ENCODE data around the gene C9orf152. TPM values are rescaled to one million over a fixed set of nuclear protein-coding genes. Genes with fewer than 3 reads are reported as not detected.
A peak's percentile ranks its signal among the peaks of the same experiment; 100 is the strongest.

The C9orf152 gene
- total RNA-seq, 1 donor from 2014 or later = not detected

DNA sequence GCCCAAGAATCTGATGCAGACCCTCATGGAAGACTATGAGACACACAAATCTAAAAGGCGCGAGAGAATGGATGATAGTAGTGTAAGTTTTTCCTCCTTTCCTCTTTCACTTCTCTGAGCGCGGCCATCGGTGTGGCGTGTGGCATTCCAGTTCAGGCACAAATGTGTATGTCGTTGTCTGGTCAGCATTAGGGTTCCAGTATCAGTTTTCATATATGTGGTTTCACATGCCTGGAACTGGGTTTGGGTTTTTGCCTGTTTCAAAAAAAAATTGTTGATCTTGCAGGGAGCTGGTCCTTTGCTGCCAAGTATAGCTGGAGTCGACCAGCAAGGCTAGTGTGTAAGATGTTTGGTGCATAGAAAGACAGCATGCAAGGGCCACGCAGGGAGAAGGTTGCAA is 51.5 kb downstream of the C9orf152 start:
- no peak overlapping the region for H3K27ac Mint-ChIP-seq (ENCODE audit: unreplicated experiment)
- peaks cover 24% of the 10 kb centered on the region for H3K4me1 Mint-ChIP-seq (ENCODE audit: low read depth, unreplicated experiment)
- no peak for DNase-seq
- H3K27me3 Mint-ChIP-seq (ENCODE audit: unreplicated experiment) = no peaks in the 10 kb centered on the region
- TF ChIP-seq, protein P1, sequence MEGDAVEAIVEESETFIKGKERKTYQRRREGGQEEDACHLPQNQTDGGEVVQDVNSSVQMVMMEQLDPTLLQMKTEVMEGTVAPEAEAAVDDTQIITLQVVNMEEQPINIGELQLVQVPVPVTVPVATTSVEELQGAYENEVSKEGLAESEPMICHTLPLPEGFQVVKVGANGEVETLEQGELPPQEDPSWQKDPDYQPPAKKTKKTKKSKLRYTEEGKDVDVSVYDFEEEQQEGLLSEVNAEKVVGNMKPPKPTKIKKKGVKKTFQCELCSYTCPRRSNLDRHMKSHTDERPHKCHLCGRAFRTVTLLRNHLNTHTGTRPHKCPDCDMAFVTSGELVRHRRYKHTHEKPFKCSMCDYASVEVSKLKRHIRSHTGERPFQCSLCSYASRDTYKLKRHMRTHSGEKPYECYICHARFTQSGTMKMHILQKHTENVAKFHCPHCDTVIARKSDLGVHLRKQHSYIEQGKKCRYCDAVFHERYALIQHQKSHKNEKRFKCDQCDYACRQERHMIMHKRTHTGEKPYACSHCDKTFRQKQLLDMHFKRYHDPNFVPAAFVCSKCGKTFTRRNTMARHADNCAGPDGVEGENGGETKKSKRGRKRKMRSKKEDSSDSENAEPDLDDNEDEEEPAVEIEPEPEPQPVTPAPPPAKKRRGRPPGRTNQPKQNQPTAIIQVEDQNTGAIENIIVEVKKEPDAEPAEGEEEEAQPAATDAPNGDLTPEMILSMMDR (IDR thresholded peaks at IDR 0.05; ENCODE audit: partially characterized antibody, unreplicated experiment) = no peak
- H3K36me3 Mint-ChIP-seq (ENCODE audit: unreplicated experiment) = no peaks in the 10 kb centered on the region
- H3K9me3 Mint-ChIP-seq (ENCODE audit: unreplicated experiment) = peaks cover 4% of the 10 kb centered on the region
- no peak overlapping the region for H3K4me3 Mint-ChIP-seq (ENCODE audit: unreplicated experiment)

DNA sequence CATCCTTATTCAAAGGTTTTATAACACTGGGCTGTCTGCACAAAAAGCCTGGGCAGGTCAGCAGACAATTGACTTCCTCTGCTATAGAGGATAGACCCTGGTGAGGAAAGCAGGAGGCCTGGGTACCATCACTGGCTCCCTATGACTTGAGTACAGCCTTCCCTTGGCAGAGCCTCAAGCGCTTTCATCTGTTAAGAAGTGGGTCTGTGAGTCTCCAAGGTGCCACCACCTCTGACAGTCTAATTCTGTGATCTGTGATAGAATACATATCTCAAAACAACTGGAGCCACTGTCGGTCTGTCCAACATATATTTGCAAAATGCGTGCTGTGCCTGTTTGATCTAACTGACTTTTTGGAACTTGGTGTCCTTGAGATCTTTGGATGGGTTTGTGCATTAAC is 52.2 kb downstream of the C9orf152 start:
- peaks cover 25% of the 10 kb centered on the region for H3K4me1 Mint-ChIP-seq (ENCODE audit: low read depth, unreplicated experiment)
- no peaks in the 10 kb centered on the region for H3K36me3 Mint-ChIP-seq (ENCODE audit: unreplicated experiment)
- H3K4me3 Mint-ChIP-seq (ENCODE audit: unreplicated experiment) = no peak overlapping the region
- TF ChIP-seq, protein P1 (IDR thresholded peaks at IDR 0.05; ENCODE audit: partially characterized antibody, unreplicated experiment) = no peak
- no peak for DNase-seq
- H3K9me3 Mint-ChIP-seq (ENCODE audit: unreplicated experiment) = peaks cover 2% of the 10 kb centered on the region
- no peaks in the 10 kb centered on the region for H3K27me3 Mint-ChIP-seq (ENCODE audit: unreplicated experiment)
- no peak overlapping the region for H3K27ac Mint-ChIP-seq (ENCODE audit: unreplicated experiment)

DNA sequence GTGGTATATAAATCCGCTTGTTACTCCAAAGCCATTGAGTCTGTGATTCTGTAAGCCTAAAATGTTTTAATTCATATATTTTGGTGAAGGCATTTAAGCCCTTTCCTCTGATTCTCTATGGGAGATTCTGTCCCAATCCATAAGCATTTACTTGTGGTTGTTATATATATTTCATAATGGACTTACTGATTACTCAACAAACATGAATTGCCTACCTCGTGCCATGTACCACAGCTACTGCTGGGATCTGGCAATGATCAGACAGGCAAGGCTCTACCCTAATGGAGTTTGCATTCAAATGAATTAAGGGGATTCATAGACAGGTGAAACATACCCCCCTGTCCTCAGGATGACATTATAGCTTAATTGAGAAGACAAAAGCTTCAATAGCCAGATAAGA is 54.5 kb downstream of the C9orf152 start:
- Mint-ChIP-seq H3K4me1 (ENCODE audit: low read depth, unreplicated experiment) (peaks cover 36% of the 10 kb centered on the region), H3K36me3 (ENCODE audit: unreplicated experiment) (no peaks in the 10 kb centered on the region), H3K9me3 (ENCODE audit: unreplicated experiment) (peaks cover 6% of the 10 kb centered on the region), H3K27ac (ENCODE audit: unreplicated experiment) (no peak overlapping the region), H3K4me3 (ENCODE audit: unreplicated experiment) (no peak overlapping the region), H3K27me3 (ENCODE audit: unreplicated experiment) (peaks cover 6% of the 10 kb centered on the region)
- DNase-seq = no peak
- TF ChIP-seq, protein P1 (IDR thresholded peaks at IDR 0.05; ENCODE audit: partially characterized antibody, unreplicated experiment) = no peak

DNA sequence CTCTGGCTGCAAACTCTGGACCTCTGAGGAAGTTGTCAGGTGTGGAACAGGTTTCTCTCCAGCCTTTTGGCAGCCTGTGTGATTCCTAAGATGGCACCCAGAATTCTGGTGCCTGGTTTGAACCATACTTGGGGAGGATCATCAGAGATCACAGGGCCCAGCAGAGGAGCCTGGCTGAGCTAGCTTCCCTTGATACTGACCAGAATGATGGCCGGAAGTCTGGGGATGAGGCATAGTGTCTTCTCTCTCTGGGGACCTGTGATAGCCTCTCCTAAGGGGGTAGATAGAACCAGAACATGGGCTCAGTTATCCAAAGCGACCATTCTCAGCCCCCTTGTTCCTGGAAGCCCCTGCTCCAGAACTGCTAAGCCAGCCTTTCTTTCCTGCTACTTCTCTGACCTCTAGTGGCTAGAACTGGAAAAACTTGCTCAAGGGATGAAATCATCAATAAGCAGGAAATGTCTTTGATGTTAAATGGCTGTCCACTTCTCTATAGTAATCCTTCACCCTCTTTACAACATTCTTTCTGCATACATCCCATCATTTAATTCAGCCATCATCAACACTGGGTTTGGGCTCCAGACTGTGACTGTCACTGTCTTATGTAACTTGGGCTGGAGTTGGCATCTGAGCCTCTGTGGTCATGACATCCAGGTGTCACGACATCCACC is 55.1 kb downstream of the C9orf152 start:
- Mint-ChIP-seq H3K36me3 (ENCODE audit: unreplicated experiment) (no peaks in the 10 kb centered on the region), H3K9me3 (ENCODE audit: unreplicated experiment) (peaks cover 6% of the 10 kb centered on the region), H3K4me1 (ENCODE audit: low read depth, unreplicated experiment) (peaks cover 39% of the 10 kb centered on the region), H3K27ac (ENCODE audit: unreplicated experiment) (peak overlapping the region; percentile 53), H3K27me3 (ENCODE audit: unreplicated experiment) (peaks cover 6% of the 10 kb centered on the region), H3K4me3 (ENCODE audit: unreplicated experiment) (no peak overlapping the region)
- peak; percentile 33 for DNase-seq
- TF ChIP-seq, protein P1 (IDR thresholded peaks at IDR 0.05; ENCODE audit: partially characterized antibody, unreplicated experiment) = peak; percentile 75

Other genes with a start within 250 kb of the C9orf152 start
- gene TXN, start 48.3 kb upstream of the C9orf152 start, total RNA-seq (ENCODE audit: unreplicated experiment) = 165 TPM
- gene TXNDC8, start 129.7 kb upstream of the C9orf152 start, total RNA-seq (ENCODE audit: unreplicated experiment) = not detected